ENCODE results near the gene POTEF. TPM values are rescaled to one million over a fixed set of nuclear protein-coding genes. Genes with fewer than 3 reads are reported as not detected.
"Not testable (repeated sequence)": the region's sequence is repeated elsewhere in the genome, so short reads cannot be mapped to it uniquely, and the experiment has no call there.

POTEF gene
- total RNA-seq, 1 donor from 2014 or later: 2.0 TPM

DNA sequence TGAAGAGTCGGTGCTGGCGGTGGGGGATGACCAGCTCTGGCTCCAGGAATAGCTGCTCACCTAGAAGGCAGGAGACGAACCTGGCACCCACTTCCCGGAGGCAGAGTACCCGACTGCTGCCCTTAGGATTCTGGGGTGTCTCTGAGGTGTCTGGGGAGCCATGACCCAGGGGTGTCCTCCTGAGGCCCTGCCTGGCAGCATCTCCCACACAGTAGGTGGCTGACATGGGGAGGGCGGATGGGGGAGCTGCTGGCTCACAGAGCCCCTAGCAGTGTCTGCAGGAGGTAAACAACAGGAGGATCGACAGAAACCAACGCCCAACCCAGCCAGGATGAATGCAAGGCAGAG, 25.4 kb upstream of the POTEF start:
- peak; percentile 34 for DNase-seq (ENCODE audit: low spot score)
- intact Hi-C loops (cut with DNase I); ATAC-seq: not testable (repeated sequence)

GRCh38 chr2:130153721-130154422, 24.9 kb upstream of the POTEF start:
- ATAC-seq: not testable (repeated sequence)

GRCh38 chr2:130152816-130153595, 24.0 kb upstream of the POTEF start:
- no peak for ATAC-seq
- intact Hi-C loops (cut with DNase I): no loop called here
- peak; percentile 34 for DNase-seq (ENCODE audit: low spot score)

More at GRCh38 chr2:130153721-130154422, 24.9 kb upstream of the POTEF start:
- DNase-seq (ENCODE audit: low spot score): peak; percentile 27
- intact Hi-C loops (cut with DNase I): not testable (repeated sequence)

- intact Hi-C loops (cut with DNase I); ATAC-seq: not testable (repeated sequence)
- DNase-seq (ENCODE audit: low spot score): peak; percentile 23
These were observed 23.3 kb upstream of the POTEF start for GRCh38 chr2:130152136-130152815.

- intact Hi-C loops (cut with DNase I); ATAC-seq: not testable (repeated sequence)
- peak; percentile 18 for DNase-seq (ENCODE audit: low spot score)
These were observed 22.1 kb upstream of the POTEF start for GRCh38 chr2:130151145-130151512.

GRCh38 chr2:130150181-130151144, 21.4 kb upstream of the POTEF start:
- intact Hi-C loops (cut with DNase I): no loop called here
- DNase-seq (ENCODE audit: low spot score): peak; percentile 56
- ATAC-seq: no peak

DNA sequence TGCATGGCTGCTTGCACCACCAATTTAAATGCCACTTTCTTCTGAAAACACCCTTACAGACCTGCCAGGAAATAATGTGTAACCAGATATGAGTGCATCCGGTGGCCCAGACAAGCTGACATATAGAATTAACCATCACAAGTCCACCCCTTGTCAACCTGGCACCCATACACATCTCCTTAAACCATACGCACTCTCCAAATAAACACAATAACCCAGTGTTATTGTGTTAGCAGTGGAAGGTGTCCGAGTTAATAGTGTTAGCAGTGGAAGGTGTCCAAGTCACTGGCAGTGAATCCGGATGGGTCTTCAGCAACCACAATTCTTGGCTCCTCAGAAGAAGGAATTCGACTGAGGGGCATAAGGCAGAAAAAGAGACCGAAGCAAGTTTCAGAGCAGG, 19.5 kb upstream of the POTEF start:
- ATAC-seq; DNase-seq (ENCODE audit: low spot score); intact Hi-C loops (cut with DNase I): not testable (repeated sequence)

GRCh38 chr2:130145006-130145414, 16.0 kb upstream of the POTEF start, which contains the start of gene CCDC74B:
Gene CCDC74B (minus strand): TSS chr2:130145112. CDS start chr2:130144996, 116 bp downstream.
- DNase-seq (ENCODE audit: low spot score) (peak; percentile 68), ATAC-seq (peak; percentile 91)
- intact Hi-C loops (cut with DNase I): not testable (repeated sequence)

DNA sequence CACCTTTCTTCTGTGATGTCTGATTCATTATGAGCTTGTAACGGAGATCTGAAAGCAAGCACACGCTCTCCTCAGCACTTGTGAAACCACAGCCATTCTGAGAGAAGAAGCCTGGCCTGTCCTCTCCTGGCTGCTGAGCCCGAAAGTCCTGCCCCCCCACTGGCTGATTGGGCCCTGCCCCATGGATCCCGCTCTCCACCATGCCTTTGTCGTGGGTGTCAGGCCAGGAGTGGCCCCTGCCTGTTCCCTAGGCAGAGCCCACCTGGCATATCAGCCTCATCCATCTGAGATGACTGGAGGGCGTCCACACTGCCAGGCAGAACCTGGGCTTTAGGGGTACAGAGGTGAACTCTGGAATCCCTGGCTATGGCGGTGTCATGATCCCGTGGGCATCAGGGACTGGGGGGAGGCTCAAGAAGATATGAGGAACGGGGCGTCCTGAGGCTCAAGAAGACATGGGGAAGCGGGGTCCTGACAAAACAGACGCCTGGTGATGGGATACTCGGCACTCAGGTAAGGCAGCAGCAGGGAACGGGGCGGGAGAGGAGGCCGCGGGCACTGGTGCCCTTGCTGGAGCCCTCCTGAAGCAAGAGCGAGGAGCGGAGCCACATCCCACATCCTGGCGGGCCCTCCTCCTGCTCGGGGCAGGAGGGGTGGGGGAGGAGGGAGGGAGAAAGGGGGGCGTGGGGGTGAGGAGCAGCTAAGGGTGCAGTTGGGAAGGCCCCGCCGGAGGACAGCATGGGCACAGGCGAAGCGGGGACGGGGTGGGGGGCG, 14.4 kb upstream of the POTEF start:
- peak; percentile 39 for DNase-seq (ENCODE audit: low spot score)
- intact Hi-C loops (cut with DNase I): not testable (repeated sequence)
- peak; percentile 17 for ATAC-seq

DNA sequence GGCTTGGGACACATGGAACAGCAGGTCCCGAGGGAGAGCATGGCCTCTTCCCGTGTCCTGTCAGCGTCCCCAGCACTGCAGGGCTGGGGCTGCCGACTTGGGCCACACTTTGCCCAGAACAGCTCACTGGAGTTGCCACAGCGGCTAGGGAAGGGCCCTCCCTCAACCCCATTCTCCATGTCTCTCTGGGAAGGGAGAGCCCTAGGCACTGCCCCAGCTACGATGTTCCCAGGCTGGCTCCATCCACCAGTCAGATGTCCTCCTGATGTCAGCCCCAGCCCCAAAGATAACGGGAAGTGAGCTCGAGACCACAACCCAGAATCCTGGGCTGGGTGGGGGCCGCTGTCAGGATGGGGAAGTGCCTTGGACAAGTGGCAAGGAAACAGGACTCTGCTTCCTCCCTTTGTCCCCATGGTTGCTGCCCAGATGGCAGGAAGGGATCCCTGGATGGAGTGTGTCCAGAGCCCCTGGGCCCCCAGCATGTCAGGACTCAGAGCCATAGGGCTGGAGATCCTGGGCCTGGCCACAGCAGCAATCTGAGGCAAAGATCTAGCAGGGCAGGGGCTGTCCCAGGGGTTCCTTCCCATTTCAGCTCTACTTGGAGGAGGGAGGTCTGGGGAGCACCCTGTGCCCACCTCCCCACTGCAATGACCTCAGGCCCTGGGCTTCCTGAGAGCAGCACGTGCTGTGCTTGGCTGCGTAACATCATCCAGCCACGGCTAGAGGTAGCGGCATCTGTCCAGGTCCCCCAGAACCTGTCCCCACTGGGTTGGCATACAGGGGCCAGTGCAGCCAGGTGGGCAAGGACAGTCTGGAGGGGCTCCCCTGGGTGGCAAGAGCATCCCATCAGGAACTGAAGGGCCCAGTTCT, 13.6 kb upstream of the POTEF start:
- intact Hi-C loops (cut with DNase I); ATAC-seq: not testable (repeated sequence)
- peak; percentile 17 for DNase-seq (ENCODE audit: low spot score)

DNA sequence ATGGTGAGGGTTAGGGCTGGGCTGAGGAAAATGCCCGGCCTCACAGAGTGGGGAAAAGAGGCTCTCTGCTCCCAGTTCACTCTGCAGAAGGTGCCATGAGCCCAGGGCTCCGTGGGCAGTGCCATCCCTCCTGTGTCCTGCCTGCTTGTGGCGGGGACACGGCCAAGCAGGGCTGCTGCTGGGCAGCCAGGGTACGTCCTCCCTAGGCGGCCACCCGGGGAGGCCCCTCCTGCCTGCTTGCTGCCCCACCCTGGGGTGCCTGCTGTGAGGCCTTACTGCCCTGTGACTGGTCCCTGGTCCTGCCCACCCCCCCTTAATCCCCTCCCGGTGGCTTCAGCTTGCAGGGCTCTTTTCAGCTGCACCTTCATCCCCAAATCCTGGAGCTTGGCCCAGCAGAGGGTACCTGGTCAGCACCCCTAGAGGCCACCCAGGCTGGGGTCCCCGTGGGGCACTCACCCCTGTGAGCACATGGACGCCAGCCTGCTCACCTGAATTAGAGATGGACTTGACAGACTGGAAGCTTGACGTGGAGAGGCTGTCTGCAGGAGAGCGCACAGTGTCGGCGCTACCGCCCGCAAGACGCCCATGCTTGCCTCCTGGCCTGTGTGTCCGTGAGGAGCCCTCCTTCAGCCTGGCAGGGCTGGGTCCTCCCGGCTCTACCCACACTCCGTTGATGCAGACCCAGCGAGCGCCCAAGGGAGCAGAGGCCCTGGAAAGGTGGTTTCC, 12.8 kb upstream of the POTEF start:
- ATAC-seq; intact Hi-C loops (cut with DNase I); DNase-seq (ENCODE audit: low spot score): not testable (repeated sequence)

DNA sequence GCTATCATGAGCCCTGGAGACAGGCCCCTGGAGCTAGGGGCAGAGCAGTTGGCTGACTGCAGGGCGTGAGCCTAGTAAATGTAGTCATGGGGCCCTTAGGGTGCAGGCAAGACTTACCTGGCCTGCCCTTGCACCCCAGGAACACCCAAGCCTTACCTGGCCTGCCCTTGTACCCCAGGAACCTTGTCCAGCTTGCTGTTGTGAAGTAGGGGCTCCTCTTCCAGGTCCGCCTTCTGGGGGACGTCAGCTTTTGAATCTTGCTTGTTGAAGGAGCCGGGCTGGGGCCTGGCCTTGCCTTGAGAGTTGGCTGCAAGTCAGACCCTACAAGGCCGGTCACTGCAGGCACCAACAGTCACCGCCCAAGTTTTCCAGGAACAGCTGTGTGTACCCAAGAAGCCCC, 12.0 kb upstream of the POTEF start:
- intact Hi-C loops (cut with DNase I); DNase-seq (ENCODE audit: low spot score); ATAC-seq: not testable (repeated sequence)

GRCh38 chr2:130140516-130140915, 11.5 kb upstream of the POTEF start:
- intact Hi-C loops (cut with DNase I); DNase-seq (ENCODE audit: low spot score); ATAC-seq: not testable (repeated sequence)

DNA sequence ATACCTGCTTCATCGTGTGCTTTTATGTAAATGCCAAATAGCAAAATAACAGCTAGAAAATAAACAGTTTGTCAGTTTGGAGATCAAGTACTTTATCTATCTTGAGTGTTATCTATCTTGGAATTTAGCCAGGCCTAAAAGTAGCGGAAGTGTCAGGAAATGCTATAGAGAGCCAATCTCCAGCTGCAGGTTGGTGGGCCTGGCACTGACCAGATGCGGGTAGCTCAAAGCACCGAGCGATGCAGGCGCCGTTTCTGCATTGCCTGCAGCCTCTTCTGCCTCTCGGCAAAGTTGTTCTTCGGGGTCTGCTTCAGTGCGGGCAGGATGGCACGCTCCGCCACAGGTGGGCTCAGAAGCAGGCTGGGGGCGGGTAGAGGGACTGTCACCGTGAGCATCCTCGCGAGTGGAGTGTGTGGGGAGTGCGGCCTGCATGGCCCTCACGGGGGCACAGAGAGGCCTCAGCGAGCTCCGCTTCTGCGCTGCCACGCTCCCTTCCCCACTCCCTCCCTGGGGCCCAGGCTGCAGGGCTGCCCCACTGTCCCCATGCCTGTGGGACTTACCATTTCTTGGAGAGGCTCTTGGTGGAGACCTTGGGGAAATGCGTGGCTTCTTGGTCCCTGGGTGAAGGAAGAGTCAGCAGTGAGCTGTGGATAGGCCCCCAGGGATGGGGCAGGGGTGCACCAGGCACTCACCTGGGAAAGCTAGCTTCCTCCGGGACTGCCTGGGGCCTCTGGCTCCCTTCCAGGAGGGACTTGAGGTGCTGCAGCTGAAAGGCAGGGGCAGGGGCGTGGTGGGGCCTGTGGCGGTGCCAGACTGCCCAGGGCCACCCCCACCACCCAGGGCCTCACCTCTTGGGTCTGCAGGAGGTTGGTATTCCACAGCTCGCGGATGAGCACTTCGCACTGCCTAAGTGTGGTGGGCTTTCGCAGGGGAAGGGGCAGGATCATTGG, 10.6 kb upstream of the POTEF start:
- DNase-seq (ENCODE audit: low spot score): not testable (repeated sequence)

DNA sequence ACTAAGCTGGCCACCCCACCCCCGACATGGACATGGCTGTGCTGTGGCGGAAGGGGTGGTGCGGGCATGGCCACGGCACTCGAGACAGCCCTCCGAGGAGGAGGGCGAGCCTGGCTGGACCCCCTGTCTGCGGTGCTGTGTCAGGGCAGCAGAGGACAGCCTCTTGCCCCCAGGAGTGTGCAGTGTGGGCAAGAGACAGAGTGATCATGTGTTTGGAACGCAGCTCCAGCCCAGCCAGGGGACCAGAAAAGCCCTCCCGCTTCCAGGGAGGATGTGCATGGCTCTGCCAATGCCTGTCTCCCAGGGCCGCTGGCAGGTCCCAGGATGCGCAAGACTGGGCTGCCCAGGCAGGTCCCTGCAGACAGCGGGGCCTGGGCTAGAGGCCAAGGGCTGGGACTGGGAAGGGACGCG, 9.8 kb upstream of the POTEF start:
- peak; percentile 6 for DNase-seq (ENCODE audit: low spot score)
- intact Hi-C loops (cut with DNase I); ATAC-seq: not testable (repeated sequence)

More for the DNA sequence above, 10.6 kb upstream of the POTEF start:
- intact Hi-C loops (cut with DNase I); ATAC-seq: not testable (repeated sequence)
